ENCODE results near the gene TBC1D24. TPM values are rescaled to one million over a fixed set of nuclear protein-coding genes. Genes with fewer than 3 reads are reported as not detected.

TBC1D24 gene
- total RNA-seq, 2 donors from 2014 or later: 7.8 to 10.6 TPM

DNA sequence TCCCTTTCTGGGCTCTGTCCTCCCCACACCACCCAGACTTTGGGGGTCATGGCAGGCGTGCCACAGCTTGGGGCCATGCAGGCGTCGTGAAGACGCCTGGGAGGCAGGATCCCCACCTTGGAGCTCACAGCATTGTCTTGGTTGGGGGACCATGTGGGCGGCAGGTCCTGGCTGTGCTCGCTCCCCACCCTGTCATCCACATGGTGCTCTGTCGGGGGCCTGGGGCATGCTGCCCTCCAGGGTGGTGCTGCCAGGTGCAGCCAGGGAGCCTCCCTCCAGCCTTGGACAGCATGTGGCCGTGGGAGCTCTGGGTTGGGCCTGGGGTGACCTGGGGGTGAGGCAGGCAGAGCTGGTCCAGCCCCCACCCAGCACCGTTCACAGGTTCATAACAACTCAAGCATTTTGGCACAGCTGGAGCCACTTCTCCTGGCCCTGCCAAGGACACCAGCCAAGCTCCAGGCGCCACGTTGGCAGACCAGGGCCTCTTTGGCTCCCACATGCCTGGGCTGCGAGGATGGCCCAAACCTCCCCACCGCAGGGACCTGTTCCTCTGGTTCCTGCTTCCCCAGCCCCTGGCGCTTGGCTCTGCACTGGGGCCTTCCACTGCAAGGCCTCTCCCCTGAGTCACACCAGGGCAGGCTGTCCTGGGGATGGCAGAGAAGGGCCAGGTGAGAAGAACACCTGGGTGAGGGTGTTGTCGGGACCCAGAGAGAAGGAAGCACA, 23.8 kb downstream of the TBC1D24 start:
- Mint-ChIP-seq H3K27ac (no peak overlapping the region), H3K36me3 (no peaks in the 10 kb centered on the region), H3K9me3 (no peaks in the 10 kb centered on the region)
- DNase-seq (ENCODE audit: low spot score in 2 of 2): no peak
- no peak for ATAC-seq

DNA sequence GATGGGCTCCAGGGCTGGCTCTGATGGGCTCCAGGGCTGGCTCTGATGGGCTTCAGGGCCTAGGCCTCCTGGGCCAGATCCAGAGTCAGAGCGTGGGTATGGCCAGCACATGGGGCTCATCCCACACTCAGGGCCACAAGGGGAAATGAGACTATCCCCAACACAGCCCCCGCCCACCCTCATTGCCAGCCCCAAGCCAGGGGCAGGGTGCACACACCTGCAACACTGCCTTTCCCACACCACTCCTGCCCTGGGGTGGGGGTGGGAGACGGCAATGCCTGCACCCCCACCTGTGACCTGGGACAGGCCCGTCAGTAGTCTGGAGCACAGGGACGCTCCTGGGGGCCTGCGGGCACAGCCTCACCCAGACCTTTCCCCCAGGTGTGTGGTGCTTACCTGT, 24.5 kb downstream of the TBC1D24 start:
- DNase-seq (ENCODE audit: low spot score in 2 of 2): no peak
- no peak for ATAC-seq
- no peak overlapping the region for H3K27ac Mint-ChIP-seq
- no peaks in the 10 kb centered on the region for H3K36me3 Mint-ChIP-seq
- no peaks in the 10 kb centered on the region for H3K9me3 Mint-ChIP-seq

DNA sequence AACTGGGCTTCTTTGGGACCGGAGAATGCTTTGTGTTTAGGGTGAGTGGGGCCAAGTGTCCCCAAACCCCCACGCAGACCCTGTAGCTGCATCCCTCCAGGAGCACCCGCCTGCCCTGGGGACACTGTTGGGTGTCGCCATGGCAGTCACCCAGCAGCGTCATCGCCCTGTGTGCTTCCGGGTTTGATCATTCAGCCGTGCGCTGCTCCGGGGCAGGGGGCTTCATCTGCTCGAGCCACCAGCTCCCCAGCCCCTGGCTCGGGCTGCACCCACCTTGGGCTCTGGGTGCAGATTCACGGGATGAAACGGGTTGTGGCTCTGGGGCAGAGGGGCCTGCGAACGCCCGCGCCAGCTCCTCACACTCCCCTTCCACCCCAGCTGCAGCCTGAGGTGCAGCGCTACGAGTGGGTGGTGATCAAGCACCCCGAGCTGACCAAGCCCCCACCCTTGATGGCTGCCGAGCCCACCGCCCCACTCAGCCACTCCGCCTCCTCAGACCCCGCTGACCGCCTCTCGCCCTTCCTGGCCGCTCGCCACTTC, 25.0 kb downstream of the TBC1D24 start:
- H3K9me3 Mint-ChIP-seq: no peaks in the 10 kb centered on the region
- no peak overlapping the region for H3K27ac Mint-ChIP-seq
- DNase-seq (ENCODE audit: low spot score in 2 of 2): no peak
- no peak for ATAC-seq
- H3K36me3 Mint-ChIP-seq: no peaks in the 10 kb centered on the region

DNA sequence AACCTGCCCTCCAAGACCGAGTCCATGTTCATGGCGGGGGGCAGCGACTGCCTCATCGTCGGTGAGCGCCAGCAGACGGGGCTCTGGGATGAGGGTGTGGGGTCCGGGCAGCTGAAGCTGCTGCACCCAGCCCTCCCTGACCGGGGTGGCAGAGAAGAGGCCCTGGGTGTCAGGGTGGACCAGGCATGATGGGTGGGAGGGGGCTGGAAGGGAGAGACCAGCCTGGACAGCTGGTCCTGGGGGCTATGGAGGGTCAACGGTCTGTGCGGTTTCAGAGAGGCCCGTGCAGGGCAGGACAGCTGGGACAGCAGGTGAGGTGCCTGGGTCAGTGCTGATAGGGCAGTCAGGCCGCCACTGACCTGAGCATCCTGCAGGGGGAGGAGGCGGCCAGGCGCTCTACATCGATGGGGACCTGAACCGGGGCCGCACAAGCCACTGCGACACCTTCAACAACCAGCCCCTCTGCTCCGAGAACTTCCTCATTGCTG, 25.5 kb downstream of the TBC1D24 start:
- ATAC-seq: peak in 1 of 2 donors; percentile 5
- H3K9me3 Mint-ChIP-seq: no peaks in the 10 kb centered on the region
- H3K36me3 Mint-ChIP-seq: no peaks in the 10 kb centered on the region
- DNase-seq (ENCODE audit: low spot score in 2 of 2): no peak
- H3K27ac Mint-ChIP-seq: no peak overlapping the region

DNA sequence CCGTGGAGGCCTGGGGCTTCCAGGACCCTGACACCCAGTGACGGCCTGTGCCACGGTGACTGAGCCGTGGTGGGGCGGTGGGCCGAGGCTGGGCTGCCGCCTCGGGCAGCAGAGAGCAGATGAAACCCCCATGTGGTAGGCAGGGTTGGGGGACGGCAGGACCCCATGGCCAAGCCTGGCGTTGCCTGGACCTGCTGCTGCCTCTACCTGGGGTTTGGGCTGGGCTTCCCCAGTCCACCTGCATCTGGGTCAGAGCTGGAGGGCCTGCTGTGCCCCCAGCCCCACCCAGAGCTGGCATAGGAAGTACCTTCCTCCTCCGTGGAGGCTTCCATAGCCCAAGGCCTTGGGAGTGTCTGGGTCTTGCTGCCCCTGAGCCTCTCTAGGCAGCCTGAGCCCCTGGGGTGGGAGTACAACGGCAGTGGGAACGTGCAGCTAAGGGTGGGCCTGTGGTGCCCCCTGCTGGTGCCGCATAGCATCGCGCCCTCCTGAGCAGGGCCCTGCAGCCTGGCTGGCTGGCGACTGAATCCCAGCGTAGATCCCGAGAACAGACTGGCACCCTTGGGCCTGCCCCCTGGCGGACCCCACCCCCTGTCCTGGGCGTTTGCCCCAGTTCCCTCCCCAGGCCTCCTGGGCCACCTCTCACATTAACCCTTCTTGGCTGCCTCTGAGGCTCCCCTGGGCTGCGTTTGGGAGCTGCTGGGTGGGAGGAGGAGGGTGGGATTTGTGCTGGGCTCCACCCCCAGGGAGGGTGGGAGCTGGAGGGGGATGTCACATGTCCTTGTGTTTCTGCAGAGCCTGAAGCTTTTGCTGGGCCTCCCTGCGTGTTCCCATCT, 26.2 kb downstream of the TBC1D24 start:
- ATAC-seq (peak; percentile 87 to 95), DNase-seq (ENCODE audit: low spot score in 2 of 2) (peak; percentile 79 to 88)
- Mint-ChIP-seq H3K9me3 (no peaks in the 10 kb centered on the region), H3K27ac (no peak overlapping the region), H3K36me3 (no peaks in the 10 kb centered on the region)

DNA sequence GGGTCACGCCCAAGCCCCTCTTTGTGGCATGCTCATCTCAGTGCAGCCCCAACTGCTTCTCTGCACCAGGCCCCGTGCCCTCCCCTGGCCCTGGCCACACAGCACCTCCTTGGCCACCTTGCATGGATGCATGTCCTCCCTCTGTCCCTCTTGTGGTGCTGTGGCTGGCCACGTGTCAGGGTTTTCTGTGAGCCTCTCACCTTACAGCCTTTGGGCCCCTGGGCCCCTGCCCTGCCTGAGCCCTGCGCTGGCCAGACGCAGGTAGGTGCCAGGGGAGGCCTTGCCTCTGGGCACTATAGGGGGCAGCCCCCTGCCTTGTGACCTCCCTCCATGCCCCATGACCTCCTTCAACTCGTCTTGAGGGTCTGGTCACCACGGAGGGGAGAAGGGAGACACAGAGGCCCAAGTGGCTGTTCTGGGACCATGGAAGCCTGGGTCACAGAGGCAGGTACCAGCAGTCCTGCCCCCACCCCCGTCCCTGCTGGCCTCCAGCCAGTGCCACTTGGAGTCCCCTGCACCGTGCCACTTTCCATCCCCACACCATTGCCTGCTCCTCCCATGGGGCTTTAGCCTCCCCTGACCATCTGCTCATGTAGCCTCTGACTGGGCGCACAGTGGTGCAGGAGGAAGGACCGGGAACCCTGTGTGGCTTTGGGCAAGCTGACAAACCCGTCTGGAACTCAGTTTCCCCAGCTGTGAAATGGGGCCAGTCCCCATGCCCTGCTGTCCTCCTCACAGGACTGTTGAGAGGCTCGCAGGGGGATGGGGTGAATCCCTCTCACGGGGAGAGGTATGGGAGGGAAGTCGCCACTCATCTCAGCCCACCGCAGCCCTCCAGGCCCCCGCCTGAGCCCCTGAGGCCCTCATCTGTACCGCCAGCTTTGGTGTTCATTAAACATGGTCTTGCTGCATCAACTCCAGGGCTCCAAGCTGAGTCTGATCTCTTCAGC, 27.3 kb downstream of the TBC1D24 start:
- Mint-ChIP-seq H3K9me3 (no peaks in the 10 kb centered on the region), H3K36me3 (no peaks in the 10 kb centered on the region), H3K27ac (no peak overlapping the region)
- no peak for ATAC-seq
- no peak for DNase-seq (ENCODE audit: low spot score in 2 of 2)

DNA sequence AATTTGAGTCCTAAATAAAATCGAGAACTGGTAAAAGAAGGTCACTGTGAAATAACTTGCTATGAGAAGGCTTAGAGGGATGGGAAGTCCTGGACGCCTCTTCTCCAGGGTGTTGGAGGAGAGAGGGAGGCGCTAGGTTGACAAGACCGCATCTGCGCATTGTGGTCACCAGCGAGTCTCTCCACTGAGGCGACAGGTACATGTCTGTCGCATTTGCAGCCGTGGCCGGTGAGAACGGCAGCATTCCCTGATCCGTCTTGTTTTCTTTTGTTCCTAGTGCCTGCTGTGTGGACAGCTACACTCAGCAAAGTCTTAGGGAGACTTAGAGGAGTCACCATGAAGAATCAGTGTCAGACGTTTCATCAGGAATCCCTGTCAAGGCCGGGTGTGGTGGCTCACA, 30.8 kb downstream of the TBC1D24 start:
- ATAC-seq: no peak
- no peak for DNase-seq (ENCODE audit: low spot score in 2 of 2)
- Mint-ChIP-seq H3K27ac (no peak overlapping the region), H3K9me3 (no peaks in the 10 kb centered on the region), H3K36me3 (no peaks in the 10 kb centered on the region)

DNA sequence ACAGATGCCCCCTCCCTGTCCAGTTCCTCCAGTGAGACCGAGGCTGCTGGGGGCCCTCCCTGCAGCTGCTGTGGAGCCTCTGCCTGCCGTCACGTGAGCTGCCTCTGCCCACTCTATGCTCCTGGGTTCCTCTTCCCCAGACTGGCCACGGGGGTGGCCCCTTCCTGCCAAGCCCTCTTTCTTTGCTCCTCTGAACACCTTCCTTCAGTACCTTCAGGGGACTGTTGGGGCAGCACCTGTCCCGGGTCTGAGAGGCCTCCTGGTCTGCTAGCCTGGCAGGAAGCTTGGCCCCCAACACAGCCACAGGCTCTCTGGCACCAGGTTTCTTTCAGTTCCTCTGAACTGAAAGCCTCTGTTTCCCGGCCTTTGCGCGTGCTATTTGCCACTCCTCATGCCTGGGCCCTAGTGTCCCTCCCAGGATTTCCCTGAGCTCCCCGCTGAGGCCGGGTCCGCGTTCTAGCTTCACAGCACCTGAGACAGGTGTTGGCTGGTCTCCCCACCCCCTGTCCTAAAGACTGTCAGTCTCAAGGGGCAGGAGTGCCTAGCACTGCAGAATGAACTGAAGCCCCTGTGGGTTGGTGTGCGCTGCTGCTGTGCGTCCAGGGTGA, 32.2 kb downstream of the TBC1D24 start:
- Mint-ChIP-seq H3K36me3 (no peaks in the 10 kb centered on the region), H3K9me3 (no peaks in the 10 kb centered on the region), H3K27ac (peak overlapping the region in 1 of 2 donors; percentile 77)
- peak; percentile 32 to 34 for ATAC-seq
- no peak for DNase-seq (ENCODE audit: low spot score in 2 of 2)

DNA sequence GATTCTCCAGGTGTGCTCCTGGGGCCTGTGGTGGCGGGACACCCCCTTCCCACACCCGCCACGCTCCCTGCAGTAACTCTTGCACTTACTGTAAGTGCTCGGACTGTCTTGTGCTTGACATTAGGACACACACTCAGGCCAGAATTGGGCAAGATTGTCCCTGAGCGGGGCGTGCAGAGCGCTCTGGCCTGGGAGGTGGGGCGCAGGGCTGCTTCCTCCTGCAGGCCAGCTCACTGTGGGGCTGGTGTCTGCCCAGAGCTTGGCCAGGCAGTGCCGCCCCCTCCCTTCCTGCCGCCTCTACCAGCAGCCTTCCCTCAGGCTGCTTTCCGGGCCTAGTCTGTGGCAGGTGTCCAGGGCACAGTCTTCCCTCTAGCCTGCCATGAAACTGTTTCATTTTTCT, 32.7 kb downstream of the TBC1D24 start:
- DNase-seq (ENCODE audit: low spot score in 2 of 2): no peak
- no peaks in the 10 kb centered on the region for H3K9me3 Mint-ChIP-seq
- H3K36me3 Mint-ChIP-seq: no peaks in the 10 kb centered on the region
- H3K27ac Mint-ChIP-seq: peak overlapping the region in 1 of 2 donors; percentile 50
- ATAC-seq: no peak

DNA sequence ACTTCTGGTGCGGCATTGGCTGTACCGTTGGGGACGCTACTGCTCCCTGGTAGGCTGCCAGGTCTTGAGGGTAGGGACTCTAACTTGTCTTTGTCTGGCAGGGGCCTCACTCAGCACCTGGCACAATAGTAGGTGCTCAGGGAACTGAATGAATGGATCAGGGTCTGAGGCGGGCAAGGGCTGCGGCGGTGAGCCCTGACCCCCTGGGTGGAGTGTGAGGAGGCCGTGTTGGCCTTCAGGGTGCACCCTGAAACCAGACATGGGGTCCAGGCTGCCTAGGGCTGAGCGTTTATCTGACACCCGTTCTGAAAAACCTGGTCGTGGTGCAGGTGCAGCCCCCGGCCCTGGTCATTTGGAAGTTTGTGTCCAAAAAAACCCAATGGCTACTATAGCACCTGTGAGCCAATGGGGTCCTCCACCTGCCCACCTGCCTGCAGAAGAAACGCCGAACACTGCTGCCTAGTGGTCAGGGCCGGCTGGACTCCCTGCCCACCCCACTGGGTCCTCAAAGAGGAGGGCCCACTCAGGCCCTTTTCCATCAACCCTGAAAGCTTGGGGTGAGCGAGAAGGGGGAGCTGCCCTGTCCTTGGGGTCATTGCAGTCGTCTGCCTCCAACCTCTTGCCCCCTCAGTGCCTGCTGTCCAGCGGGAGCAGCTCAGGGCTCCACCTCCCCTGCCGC, 33.9 kb downstream of the TBC1D24 start:
- H3K36me3 Mint-ChIP-seq: no peaks in the 10 kb centered on the region

DNA sequence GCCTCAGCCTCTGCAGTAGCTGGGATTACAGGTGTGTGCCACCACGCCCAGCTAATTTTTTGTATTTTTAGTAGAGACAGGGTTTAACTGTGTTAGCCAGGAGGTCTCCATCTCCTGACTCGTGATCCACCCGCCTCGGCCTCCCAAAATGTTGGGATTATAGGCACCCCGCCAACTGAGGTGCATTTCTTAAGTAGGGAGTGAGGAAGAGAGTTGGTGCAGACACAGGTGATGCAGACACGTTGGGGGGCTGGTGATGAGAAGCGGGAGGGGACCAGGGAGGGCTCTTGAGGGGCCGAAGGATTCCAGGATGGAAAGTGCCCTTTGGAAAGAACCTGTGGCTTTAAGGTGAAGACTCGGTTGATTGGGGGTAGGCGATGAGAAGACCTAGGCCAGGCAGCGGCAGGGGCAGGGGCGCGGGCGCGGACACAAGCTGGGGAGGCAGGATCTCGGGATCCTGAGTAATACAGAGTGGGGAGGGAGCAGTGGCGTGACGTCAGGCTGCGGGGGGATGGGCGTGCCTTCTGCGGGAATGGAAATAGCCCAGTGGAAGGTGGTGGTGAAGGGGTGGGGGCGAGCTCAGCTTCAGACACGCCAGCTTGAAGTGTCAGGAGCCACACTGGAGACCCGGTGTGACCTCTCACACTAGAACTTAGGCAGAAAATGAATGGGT, 36.3 kb downstream of the TBC1D24 start:
- no peak for ATAC-seq
- Mint-ChIP-seq H3K36me3 (peaks cover 0 to 17% of the 10 kb centered on the region in 2 donors), H3K27ac (peak overlapping the region in 1 of 2 donors; percentile 30), H3K9me3 (no peaks in the 10 kb centered on the region)
- no peak for DNase-seq (ENCODE audit: low spot score in 2 of 2)

More for the DNA sequence above, 33.9 kb downstream of the TBC1D24 start:
- Mint-ChIP-seq H3K9me3 (no peaks in the 10 kb centered on the region), H3K27ac (no peak overlapping the region)
- no peak for ATAC-seq
- DNase-seq (ENCODE audit: low spot score in 2 of 2): no peak

DNA sequence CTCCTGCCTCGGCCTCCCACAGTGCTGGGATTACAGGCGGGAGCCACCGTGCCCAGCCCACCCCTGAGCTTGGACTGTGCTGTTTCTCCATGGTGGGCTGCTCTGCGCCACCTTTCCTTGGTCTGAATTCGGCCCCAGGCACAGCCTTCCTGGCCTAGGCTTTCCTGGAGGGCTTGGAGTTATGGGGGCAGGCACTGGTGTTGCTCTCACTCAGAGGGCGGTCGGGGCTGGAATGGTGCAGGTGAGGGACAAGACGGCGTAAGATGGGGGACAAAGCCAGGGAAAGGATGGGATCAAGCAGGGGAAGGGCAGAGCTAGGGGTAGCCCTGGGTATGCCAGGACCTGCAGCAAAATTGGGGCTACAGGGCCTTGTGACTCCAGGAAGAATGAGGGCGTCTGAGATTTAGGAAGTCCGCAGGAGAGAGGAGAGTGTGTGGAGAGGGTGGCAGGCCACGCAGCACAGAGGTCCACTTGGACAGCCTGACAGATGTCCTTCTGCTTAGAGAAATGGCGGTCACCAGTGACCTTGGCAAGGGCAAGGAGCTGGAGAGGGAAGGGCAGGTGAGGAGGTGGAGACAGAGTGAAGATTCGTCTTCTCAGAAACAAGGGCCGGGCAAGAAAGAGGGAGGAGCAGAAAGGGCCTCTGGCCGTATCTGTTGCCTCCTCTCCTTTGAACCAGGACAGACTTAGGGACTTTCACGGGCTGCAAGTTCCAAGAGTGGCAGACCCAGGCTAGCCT, 37.2 kb downstream of the TBC1D24 start:
- peaks cover 0 to 17% of the 10 kb centered on the region in 2 donors for H3K36me3 Mint-ChIP-seq
- H3K27ac Mint-ChIP-seq: peak overlapping the region in 1 of 2 donors; percentile 92
- DNase-seq (ENCODE audit: low spot score in 2 of 2) (no peak), ATAC-seq (no peak)
- no peaks in the 10 kb centered on the region for H3K9me3 Mint-ChIP-seq

DNA sequence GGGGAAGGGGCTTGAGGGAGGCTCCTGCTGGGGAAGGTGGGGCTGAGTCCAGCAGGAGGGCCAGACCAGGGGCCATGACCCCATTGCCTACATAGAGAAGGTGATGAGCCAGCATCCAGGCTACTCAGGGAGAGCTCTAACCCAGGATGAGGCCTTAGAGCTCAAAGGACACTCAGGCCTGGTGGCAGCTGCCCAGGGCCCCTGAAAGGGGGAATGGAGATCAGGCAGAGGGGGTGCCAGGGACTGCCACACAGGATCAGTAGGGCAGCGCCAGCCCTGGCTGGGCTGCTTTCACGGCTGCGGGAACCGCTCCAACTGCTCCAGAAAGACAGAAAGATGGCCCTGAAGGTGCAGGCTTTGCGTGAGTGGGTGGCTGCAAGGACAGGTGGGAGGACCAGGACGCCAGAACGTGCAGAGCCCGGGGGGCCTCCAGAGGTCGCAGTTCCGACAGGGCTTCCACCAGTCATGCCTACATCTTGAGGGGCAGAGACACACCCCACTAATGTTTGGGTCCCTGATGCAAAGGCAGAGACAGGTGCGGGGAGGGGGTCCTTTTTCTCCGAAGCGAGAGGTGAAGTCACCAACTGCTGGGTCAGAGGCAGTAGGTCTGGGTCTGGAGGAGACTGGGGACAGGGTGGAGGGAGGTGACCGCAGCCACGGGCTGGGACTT, 37.9 kb downstream of the TBC1D24 start:
- DNase-seq (ENCODE audit: low spot score in 2 of 2) (no peak), ATAC-seq (peak in 1 of 2 donors; percentile 0)
- Mint-ChIP-seq H3K36me3 (peaks cover 0 to 17% of the 10 kb centered on the region in 2 donors), H3K9me3 (no peaks in the 10 kb centered on the region), H3K27ac (peak overlapping the region; percentile 91 to 92)

Measured in activated naive CD4-positive, alpha-beta T cell treated with anti-CD3 and anti-CD28 coated beads, Interleukin-2, amount 50 U/mL, for 72 hours (primary cell).